Upper lobe of right lung (tissue), 1 donor: Measurements from ENCODE around the gene ATF1. TPM values are rescaled to one million over a fixed set of nuclear protein-coding genes. Genes with fewer than 3 reads are reported as not detected.
A peak's percentile ranks its signal among the peaks of the same experiment; 100 is the strongest.
"Not testable (repeated sequence)": the region's sequence is repeated elsewhere in the genome, so short reads cannot be mapped to it uniquely, and the experiment has no call there.

Experiments
- ATAC-seq: fragments of 200-7000 bp; cut with Tn5 transposase; one replicate; pipeline ENCODE4 v1.9.1; 2020; ENCODE audit warnings: mild to moderate bottlenecking, moderate library complexity
- DNase-seq: peaks from one replicate; pipeline ENCODE4 v3.0.0-alpha.2; 2020
- H3K27ac ChIP-seq: fragments of 200-600 bp; one replicate; pipeline ENCODE4 v1.8.0; 2022
- H3K27me3 ChIP-seq: fragments of 200-600 bp; one replicate; pipeline ENCODE4 v1.8.0; 2022; ENCODE audit warnings: mild to moderate bottlenecking
- H3K36me3 ChIP-seq: fragments of 200-600 bp; one replicate; pipeline ENCODE4 v1.8.0; 2022
- H3K4me1 ChIP-seq: fragments of 200-600 bp; one replicate; pipeline ENCODE4 v1.8.0; 2022
- H3K4me3 ChIP-seq: fragments of 200-600 bp; one replicate; pipeline ENCODE4 v1.8.0; 2022; ENCODE audit warnings: mild to moderate bottlenecking
- H3K9me3 ChIP-seq: fragments of 200-600 bp; one replicate; pipeline ENCODE4 v1.8.0; 2022
- CTCF ChIP-seq: fragments of 200-600 bp; IDR thresholded peaks from one replicate; pipeline ENCODE4 v1.8.0; 2022; ENCODE audit warnings: antibody characterized with exemption
- intact Hi-C: fragments of 100-400 bp; cut with DNase I; formaldehyde crosslinking; loops from one replicate; pipeline ENCODE4 v1.11.0; 2022
- total RNA-seq: library from RNA; stranded (reverse); fragmentation: NEBNext Ultra II Directional; extraction: Animal tissue kit (Norgen Biotek cat#: 25700); gene quantifications from one replicate; pipeline ENCODE4 v1.2.1, GENCODE V29; 2021
- donor health status: DM: no; HTN: yes; CAD: no; lungs with severe emphysema.

The ATF1 gene
- total RNA-seq, 1 donor from 2014 or later = 36.8 TPM

GRCh38 chr12:50820177-50820576, 56.3 kb downstream of the ATF1 start:
- intact Hi-C loops = no loop called here
- Histone ChIP-seq H3K36me3 (peaks cover 57% of the 10 kb centered on the region), H3K4me1 (peaks cover 4% of the 10 kb centered on the region)

GRCh38 chr12:50822082-50822481, 58.2 kb downstream of the ATF1 start:
- ATAC-seq (no peak), DNase-seq (no peak)
- peaks cover 10% of the 10 kb centered on the region for H3K4me1 ChIP-seq
- intact Hi-C loops = no loop called here
- no peak for TF ChIP-seq CTCF
- H3K27me3 ChIP-seq = no peaks in the 10 kb centered on the region
- H3K9me3 ChIP-seq = no peaks in the 10 kb centered on the region
- H3K4me3 ChIP-seq = no peak overlapping the region
- peaks cover 38% of the 10 kb centered on the region for H3K36me3 ChIP-seq
- no peak overlapping the region for H3K27ac ChIP-seq

More at GRCh38 chr12:50820177-50820576, 56.3 kb downstream of the ATF1 start:
- H3K27me3 ChIP-seq = no peaks in the 10 kb centered on the region
- TF ChIP-seq CTCF = no peak
- DNase-seq (no peak), ATAC-seq (no peak)
- no peaks in the 10 kb centered on the region for H3K9me3 ChIP-seq
- no peak overlapping the region for H3K4me3 ChIP-seq
- H3K27ac ChIP-seq = no peak overlapping the region

GRCh38 chr12:50823724-50824123, 59.8 kb downstream of the ATF1 start:
- H3K27me3 ChIP-seq, H3K9me3 ChIP-seq, intact Hi-C loops, H3K4me3 ChIP-seq, DNase-seq, ATAC-seq, H3K4me1 ChIP-seq, H3K27ac ChIP-seq: not testable (repeated sequence)
- H3K36me3 ChIP-seq = peaks cover 22% of the 10 kb centered on the region

- no peak for DNase-seq
- Histone ChIP-seq H3K27me3 (no peaks in the 10 kb centered on the region), H3K36me3 (peaks cover 11% of the 10 kb centered on the region), H3K4me3 (no peak overlapping the region), H3K4me1 (peaks cover 10% of the 10 kb centered on the region), H3K9me3 (no peaks in the 10 kb centered on the region), H3K27ac (peak overlapping the region; percentile 56)
- ATAC-seq = no peak
- TF ChIP-seq CTCF = no peak
- intact Hi-C loops = no loop called here
Observed at GRCh38 chr12:50824914-50825313, 61.0 kb downstream of the ATF1 start.

- H3K36me3 ChIP-seq = peaks cover 7% of the 10 kb centered on the region
- DNase-seq = no peak
- peak; percentile 75 for ATAC-seq
- no peaks in the 10 kb centered on the region for H3K9me3 ChIP-seq
- H3K27ac ChIP-seq = peak overlapping the region; percentile 56
- TF ChIP-seq CTCF = peak; percentile 56
- H3K27me3 ChIP-seq = no peaks in the 10 kb centered on the region
- peaks cover 10% of the 10 kb centered on the region for H3K4me1 ChIP-seq
- H3K4me3 ChIP-seq = no peak overlapping the region
- intact Hi-C loops = no loop called here
Observed at GRCh38 chr12:50825372-50825838, 61.5 kb downstream of the ATF1 start.

- Histone ChIP-seq H3K9me3 (no peaks in the 10 kb centered on the region), H3K36me3 (no peaks in the 10 kb centered on the region), H3K27ac (no peak overlapping the region), H3K4me1 (peaks cover 10% of the 10 kb centered on the region), H3K27me3 (no peaks in the 10 kb centered on the region), H3K4me3 (no peak overlapping the region)
- ATAC-seq = no peak
- no peak for DNase-seq
- TF ChIP-seq CTCF = no peak
- intact Hi-C loops = no loop called here
Observed at GRCh38 chr12:50828121-50828520, 64.2 kb downstream of the ATF1 start.
